ENCODE measurements around the gene MSX1.

Gene MSX1

DNA sequence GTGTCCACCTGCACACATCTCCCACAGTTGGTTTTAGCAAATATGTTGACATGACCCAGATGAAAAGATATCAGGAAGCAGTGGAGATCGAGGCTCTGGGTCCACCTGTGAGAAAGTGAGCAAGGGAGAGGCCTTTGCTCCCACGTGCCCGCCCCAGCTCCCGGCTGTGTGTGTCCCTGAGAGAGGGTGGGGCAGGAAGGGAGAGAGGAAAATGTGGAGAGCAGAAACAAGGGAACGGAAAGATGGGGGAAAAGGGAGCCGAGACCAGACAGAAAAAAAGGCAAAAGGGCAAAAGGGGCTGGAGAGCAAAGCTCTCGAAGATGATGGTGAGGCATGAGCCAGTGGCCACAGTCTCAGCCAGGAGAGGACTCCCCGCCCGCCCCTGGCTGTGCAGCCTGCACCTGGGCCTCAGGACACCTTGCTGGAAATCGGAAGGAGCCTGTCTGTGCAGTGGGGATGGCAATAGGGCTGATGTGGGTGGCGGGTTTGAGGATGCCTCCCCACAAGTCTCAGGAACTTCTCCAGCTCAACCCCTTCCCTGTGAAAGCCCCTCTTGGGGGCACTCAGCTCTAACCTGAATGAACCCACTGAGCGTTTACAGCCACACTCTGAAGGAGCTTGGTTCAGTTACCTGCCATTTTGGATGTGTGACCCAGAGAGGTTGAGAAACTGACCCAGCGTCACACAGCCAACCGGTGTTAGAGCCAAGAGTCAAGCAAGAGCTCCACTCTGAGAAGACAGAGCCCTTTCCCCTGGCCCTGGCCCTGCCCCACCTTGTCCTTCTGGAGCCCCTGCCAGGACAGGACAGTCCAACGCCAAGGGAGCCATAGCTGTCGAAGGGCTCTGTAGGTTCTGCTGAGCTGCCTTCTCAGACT is 20.3 kb upstream of the MSX1 start:
- DNase-seq (ENCODE audit: low read depth in 2 of 2): no peak
- TF ChIP-seq, protein P1, sequence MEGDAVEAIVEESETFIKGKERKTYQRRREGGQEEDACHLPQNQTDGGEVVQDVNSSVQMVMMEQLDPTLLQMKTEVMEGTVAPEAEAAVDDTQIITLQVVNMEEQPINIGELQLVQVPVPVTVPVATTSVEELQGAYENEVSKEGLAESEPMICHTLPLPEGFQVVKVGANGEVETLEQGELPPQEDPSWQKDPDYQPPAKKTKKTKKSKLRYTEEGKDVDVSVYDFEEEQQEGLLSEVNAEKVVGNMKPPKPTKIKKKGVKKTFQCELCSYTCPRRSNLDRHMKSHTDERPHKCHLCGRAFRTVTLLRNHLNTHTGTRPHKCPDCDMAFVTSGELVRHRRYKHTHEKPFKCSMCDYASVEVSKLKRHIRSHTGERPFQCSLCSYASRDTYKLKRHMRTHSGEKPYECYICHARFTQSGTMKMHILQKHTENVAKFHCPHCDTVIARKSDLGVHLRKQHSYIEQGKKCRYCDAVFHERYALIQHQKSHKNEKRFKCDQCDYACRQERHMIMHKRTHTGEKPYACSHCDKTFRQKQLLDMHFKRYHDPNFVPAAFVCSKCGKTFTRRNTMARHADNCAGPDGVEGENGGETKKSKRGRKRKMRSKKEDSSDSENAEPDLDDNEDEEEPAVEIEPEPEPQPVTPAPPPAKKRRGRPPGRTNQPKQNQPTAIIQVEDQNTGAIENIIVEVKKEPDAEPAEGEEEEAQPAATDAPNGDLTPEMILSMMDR (IDR thresholded peaks at IDR 0.05; ENCODE audit: low read depth, low read length): no peak
- no peak overlapping the region for H3K4me3 ChIP-seq (replicated peaks in 1 of 2; ENCODE audit: low read depth in 2 of 2, low read length in 2 of 2)

GRCh38 chr4:4840351-4840750 is 19.1 kb upstream of the MSX1 start:
- no peak overlapping the region for H3K4me3 ChIP-seq (replicated peaks in 1 of 2; ENCODE audit: low read depth in 2 of 2, low read length in 2 of 2)
- TF ChIP-seq, protein P1 (IDR thresholded peaks at IDR 0.05; ENCODE audit: low read depth, low read length): no peak
- no peak for DNase-seq (ENCODE audit: low read depth in 2 of 2)

- TF ChIP-seq, protein P1 (IDR thresholded peaks at IDR 0.05; ENCODE audit: low read depth, low read length): no peak
Observed at GRCh38 chr4:4841156-4841555, 18.3 kb upstream of the MSX1 start.

DNA sequence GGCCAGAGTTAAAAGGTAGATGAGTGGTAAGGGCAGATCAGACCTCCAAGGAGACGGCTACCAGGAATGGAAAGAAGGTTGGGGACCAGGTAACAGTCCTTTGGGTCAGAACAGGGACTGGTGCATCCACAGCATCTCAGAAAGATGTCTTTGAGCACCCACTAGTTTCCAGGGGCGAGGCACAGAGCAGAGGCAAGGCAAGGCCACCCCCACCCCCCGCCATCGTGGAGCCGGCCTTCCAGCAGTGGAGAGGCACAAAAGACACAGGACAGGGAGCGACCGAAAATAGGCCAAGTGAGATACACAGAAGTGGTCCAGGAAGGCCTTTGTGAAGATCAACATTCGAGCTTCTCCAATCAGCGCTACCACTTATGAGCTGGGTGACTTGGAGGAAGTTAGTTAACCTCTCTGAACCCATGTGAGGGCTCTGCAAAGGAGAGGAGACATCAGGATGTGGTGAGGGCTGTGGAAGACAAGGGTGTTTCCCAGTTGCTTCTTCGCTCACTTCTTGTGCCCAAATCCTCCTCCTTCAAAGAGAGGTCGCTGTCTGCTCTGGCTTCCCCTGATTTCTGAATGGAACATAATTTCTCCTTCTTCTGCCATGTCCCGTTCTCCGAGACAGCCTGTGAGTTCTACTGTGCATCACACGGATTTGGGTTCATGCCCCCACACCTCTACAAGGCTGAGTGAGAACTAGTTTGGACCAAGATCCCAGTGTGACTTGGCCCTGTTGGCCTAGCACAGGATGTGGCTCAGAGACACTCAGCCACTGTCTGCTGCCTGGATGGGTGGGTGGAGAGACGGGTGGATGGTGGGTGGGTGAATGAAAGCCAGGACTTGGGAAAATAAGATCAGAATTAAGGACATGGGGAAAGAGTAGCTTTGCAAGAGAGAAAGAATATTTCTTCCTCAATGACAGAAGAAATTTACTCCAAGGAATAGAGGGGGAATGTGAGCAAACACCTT is 16.7 kb upstream of the MSX1 start:
- TF ChIP-seq, protein P1 (IDR thresholded peaks at IDR 0.05; ENCODE audit: low read depth, low read length): no peak
- no peak overlapping the region for H3K4me3 ChIP-seq (replicated peaks in 1 of 2; ENCODE audit: low read depth in 2 of 2, low read length in 2 of 2)

More at GRCh38 chr4:4841156-4841555, 18.3 kb upstream of the MSX1 start:
- no peak overlapping the region for H3K4me3 ChIP-seq (replicated peaks in 1 of 2; ENCODE audit: low read depth in 2 of 2, low read length in 2 of 2)
- DNase-seq (ENCODE audit: low read depth in 2 of 2): no peak

DNA sequence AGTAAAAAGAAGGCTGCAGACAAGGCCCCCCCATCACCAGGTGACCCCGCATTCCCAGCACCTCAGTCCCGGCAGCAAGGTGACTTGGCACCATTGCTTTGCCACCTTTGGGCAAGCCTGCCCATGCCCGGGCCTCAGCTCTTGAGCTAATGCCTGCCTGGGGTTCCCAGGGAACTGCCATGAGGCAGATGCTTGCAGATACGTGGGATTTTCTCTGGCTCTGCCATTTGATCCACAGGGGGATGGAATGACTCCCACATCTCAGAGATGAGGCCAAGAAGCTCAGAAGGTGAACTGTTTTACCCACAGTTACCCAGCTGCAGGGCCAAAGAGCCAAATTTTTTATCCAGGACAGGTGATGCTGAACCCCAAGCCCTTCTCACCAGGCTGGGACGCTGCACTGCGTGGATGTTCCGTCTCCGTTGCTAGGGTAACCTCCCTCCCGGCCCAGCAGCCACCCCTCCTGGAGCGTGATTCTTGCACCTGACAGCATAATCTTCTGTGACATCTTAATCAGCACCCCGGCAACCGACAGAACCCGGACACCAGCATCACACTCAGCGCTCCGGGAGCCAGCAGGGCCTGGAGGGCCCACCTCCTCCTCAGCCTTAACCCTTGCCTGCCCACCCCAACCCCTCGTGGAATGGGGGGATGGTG is 15.7 kb upstream of the MSX1 start:
- no peak for DNase-seq (ENCODE audit: low read depth in 2 of 2)
- TF ChIP-seq, protein P1 (IDR thresholded peaks at IDR 0.05; ENCODE audit: low read depth, low read length): no peak
- no peak overlapping the region for H3K4me3 ChIP-seq (replicated peaks in 1 of 2; ENCODE audit: low read depth in 2 of 2, low read length in 2 of 2)

More for the DNA sequence above, 16.7 kb upstream of the MSX1 start:
- DNase-seq (ENCODE audit: low read depth in 2 of 2): no peak

- TF ChIP-seq, protein P1 (IDR thresholded peaks at IDR 0.05; ENCODE audit: low read depth, low read length): no peak
- DNase-seq (ENCODE audit: low read depth in 2 of 2): no peak
- no peak overlapping the region for H3K4me3 ChIP-seq (replicated peaks in 1 of 2; ENCODE audit: low read depth in 2 of 2, low read length in 2 of 2)
Observed at GRCh38 chr4:4845027-4845426, 14.4 kb upstream of the MSX1 start.

All from cardiac fibroblast (primary cell).